NCI-H524 (cell line): ENCODE data around the gene SIT1.
A peak's percentile ranks its signal among the peaks of the same experiment; 100 is the strongest.

ENCODE experiments used
- DNase-seq, 2 experiments: peaks; one replicate each; lab custom pipeline; 2025; lab: John Stamatoyannopoulos, UW

Gene SIT1

DNA sequence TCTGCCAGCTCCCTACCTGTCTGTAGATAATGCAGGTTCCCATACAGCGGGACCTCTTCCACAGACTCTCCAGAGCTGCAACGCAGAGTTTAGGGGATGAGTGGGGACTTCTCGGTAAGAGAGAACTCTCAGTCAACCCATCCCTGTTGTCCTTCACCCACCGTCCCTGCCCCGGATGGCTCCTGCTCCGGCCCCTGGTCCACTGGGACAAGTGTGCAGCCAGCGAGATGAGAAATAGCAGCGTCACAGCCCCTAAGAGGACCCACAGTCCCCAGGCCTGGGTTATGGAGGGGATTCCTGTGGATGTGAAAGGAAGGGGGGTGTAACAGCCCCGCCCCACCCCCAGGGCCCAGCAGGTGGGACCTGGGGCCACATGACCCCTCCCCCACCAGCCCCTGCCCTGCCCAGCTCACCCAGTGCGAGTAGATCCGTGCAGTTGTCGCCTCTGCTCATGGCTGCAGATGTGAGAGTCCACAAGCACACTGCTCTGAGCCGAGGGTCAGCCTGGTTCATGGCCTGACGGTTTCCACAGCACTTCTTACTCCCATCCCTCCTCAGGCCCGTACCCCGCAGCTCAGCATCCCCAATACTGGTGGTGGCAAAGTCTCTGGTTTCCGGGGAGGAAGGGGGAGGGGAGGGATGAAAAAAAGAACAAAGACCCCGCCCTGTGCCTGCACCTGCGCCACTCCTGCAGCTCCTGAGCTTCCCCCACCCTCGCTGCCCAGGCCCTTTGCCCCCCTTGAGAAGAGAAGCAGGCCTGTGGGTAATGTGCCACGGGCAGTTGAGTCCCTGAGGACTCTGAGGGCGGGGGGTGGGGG, at the start of gene SIT1:
Gene SIT1, minus strand, starts transcription at position 591 of the 818 bp plus-strand sequence. Its CDS starts 78 bp downstream, at position 513.
- DNase-seq: no peak

GRCh38 chr9:35700031-35700430, 49.3 kb upstream of the SIT1 start:
- DNase-seq: no peak

DNA sequence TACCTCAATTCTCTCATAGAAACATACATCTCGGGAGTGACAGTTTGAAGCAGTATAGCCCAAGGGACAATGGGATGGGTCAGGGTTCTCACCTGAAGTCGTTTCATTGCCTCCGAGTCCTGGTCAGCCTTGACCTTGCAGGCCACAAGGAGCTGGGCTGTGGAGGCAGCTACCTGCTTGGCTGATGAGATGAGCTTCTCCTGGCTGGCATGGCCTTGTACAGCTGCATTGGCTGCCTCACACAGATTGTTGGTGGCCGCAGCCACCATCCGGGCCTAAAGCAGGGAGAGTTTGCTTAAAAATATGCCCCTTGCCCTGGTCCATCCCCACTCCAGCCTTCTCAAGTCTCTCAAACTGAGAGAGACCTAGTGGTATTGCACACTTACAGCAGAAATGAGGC, 47.5 kb upstream of the SIT1 start:
- no peak for DNase-seq

DNA sequence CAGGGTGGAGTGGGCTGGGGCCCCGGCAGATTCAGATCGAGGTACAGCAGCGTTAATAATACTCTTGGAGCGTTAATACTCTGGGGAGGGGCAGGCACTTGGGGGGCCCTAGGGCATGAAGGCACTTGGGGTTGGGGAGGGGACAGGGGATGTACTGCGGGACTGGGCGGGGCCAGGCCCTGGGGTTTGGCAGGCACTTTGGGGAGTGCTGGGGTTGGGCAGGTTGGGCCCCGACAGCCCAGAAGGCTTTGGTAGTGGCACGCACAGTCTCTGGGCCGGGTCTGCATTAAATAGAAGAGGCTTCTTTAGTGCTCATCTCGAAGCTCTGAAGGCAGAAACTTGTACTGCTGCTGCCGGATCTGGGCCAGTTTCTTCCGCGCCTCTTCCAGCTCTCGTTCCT, 46.8 kb upstream of the SIT1 start:
- no peak for DNase-seq

DNA sequence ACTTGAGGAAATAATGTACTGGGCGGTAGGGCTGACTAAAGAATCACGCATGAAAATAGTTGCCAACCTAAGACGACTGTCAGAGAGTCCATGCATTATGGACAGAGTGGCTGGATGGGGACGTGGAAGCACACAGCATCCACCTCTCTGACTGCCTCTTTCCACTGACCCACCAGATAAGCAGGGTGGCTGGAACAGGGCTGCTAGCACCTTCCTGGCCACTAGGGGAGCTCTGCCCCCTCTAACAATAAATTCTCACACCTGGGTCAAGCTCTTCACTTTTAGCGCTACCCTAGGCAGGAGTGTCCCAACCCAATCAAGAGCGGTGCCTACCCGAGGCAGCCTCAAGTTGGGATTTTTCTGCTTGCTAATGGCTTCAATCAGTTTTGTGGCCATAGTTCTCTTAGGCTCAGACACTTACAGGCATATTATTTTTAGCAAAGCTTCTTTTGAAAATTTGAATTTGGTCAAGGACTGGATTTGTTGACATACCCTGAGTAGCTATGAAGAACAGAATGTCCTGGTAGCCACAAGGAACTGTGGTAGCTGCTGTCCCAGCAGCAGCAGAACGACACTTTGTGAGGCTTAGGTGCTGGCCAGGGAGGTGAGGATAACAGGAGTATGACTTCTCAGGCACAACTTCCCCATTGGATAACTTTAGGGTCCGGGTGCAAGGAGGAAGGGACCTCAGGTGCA, 45.9 kb upstream of the SIT1 start:
- DNase-seq: peak in 1 of 2 experiments; percentile 39

DNA sequence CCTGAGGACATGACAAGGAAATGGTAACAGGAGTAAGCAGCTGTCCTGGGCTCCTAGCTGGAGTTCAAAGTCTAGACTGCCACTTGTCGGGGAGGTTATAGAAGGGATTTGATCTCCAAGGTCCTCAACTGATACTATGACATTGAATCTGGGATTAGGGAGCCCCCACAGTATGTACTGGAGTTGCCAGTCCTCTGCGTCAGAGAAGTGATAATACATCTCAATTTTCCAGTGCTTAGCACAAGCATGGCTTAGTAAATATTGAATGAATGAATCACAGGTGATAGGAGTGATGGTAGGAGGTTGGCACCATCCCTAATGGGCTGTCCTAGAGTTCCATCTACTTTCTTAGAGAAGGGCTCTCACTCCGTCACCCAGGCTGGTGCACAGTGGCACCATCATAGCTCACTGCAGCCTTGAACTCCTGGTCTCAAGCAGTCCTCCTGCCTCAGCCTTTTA, 45.2 kb upstream of the SIT1 start:
- DNase-seq: no peak

DNA sequence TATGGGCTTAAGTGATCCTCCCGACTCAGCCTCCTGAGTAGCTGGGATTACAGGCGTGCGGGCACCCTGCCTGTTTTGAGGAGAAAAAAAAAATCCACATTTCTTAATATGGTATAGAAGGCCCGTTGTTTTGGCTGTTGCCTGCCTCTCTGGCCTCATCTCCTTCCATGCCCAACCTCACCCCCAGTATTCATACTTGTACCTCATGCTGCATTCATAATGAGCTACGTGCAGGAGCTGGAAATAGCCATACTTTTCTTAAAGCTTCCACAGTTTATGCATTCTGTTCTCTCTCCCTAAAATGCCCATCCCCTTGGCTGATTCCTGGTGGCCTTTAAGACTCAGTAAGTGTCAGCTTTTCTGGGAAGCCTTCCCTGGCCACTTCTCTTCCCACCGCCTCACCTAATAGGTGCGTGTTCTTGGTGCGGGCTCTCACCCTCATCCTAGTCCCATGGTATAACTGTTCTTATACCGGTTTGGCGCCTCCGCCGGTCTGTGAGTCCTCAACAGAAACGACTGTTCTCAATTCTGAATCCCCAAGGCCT, 41.1 kb upstream of the SIT1 start:
- DNase-seq: no peak

DNA sequence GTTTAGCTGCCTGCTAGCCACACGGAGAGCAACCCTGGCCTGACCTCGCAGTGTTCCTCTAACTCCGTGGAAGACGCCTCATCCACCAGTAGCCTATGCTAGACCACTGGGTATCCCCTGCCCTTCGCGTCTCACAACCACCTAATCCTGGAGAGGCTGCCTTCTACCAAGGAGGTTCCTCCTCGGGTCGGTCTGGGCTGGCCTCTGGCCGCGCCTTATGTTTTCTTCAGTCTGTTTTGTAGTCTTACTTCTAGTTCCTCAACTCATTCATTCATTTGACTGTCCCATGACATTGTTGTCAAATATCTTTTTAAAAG, 40.6 kb upstream of the SIT1 start:
- no peak for DNase-seq

DNA sequence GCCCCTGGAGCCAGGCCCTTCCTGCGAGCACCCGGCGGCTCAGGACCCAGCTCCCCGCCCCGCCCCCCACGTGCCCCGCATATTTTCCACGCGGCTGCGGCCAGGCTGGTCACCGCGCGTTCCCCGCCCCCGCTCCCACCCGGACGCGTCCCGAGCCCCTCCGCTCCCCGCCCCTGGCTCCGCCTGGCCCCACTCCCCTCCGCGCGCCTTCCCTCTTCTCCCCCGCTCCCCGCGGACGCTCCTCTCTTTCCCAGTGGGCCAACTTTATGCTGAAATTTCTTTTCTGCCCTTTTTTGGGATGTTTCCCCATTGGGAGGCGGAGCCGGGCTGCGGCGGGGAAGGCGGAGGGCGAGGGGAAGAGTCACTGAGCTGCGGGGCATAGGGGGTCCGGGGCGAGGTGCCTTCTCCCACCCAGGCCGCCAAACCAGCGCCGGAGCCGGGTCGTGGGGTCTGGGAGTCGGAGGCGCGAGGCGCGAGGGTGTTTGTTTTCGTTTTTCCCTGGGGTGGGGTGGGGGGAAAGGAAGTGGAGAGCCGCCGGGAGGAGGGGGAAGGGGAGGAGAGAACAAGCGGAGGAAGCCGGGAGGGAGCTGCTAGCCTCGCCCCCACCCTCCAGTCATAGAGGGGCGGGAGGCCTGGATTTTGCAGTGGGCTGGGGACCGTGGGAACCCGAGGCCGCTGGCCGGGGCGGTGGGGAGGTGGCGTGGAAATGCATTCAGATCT, 40.0 kb upstream of the SIT1 start:
- DNase-seq: peak in 1 of 2 experiments; percentile 34

DNA sequence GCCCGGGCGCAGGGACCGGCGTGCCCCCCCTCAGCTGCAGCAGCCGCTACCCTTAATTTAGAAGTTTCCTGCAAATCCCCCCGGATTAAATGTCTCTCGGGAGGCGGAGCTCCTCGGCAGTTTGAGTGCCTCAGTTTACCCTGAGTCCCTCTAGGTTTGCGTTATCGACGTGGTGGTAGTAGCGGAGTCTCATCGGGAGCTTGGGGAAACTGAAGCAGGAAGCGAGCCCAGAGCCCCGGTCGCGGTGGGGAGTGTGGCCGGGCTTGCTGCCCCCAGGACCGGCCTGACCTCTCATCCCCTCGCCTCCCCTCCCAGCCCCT, 39.5 kb upstream of the SIT1 start:
- DNase-seq: peak in 1 of 2 experiments; percentile 12

- no peak for DNase-seq
Observed at GRCh38 chr9:35689542-35690293, 39.0 kb upstream of the SIT1 start, which contains the start of gene TPM2. Gene TPM2, minus strand, starts transcription at chr9:35689925. Its CDS starts 108 bp downstream, at chr9:35689817.

- DNase-seq: no peak
Observed at GRCh38 chr9:35688558-35689541, 38.1 kb upstream of the SIT1 start.

DNA sequence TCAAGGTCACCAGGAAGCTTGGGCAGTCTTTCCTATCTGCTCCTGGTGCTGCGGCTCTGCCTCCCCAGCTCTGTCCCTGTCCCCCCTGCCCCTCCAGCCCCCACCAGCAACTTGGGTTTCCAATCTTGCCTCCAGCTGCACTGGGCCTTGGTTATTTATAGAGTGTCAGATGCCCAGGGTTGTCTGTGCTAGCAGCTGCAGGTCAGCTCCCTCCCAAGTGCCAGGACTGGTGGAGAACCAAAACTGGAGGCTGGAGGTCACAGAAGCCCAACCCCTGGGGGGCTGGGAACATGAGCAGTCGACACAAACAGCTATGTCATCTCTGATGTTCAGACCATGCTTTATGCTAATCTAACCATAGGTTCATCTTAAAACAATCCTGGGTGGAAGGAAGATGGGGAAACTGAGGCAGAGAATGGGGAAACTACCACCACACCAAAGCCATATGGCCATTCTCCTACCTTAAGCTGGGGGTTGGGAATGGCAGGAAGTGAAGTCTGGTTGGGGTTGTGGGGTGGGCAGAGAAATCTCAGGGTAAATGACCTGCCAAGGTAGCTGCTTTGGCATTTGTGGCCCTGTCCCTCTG, 37.3 kb upstream of the SIT1 start:
- no peak for DNase-seq

- DNase-seq: no peak
Observed at GRCh38 chr9:35687306-35687705, 36.6 kb upstream of the SIT1 start.

GRCh38 chr9:35686222-35687203, 35.8 kb upstream of the SIT1 start:
- no peak for DNase-seq

DNA sequence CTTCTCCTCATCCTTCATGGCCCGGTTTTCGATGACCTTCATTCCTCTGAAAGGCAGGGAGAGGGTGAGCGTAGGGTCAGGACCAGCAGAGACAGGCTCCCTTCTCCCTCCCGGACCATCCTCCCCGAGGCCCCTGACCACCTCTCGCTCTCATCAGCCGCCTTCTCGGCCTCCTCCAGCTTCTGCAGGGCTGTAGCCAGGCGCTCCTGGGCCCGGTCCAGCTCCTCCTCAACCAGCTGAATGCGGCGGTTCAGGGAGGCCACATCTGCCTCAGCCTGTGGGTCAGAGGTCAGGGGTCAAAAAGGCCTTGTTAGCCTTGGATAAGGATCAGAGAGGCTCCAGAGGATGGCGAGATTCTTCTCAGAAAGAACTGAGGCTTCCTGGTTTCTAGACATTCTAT, 34.8 kb upstream of the SIT1 start:
- no peak for DNase-seq

- no peak for DNase-seq
Observed at GRCh38 chr9:35684921-35685320, 34.2 kb upstream of the SIT1 start.

DNA sequence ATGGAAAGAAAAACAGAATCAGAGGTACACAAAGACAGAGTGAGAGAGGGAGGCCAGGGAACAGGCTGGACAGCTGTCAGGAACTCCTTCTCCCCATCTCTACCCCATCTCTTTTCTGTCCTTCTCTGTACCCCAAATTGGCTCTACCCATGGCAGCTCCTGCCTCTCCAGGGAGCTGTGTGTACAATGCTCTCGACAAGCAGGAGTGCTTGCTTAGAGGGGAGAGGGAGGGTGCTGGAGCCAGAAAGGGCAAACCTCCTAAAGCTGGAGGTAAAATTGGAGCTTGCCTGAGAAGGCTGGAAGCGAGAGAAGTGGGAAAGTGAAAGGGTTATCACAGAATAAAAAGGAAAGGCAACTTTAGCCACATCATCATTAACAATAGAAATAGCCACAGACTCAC, 32.6 kb upstream of the SIT1 start:
- DNase-seq: no peak
